Activated CD4-positive, alpha-beta T cell treated with anti-CD3 and anti-CD28 coated beads for 1 hour (primary cell): ENCODE results near the gene DDX42.
"Not testable (repeated sequence)": the region's sequence is repeated elsewhere in the genome, so short reads cannot be mapped to it uniquely, and the experiment has no call there.

Source experiments
- DNase-seq: peaks from one replicate; pipeline ENCODE4 v3.0.0-alpha.2; 2020

DDX42 gene

GRCh38 chr17:63841350-63842172 lies 67.6 kb downstream of the DDX42 start:
- no peak for DNase-seq

- no peak for DNase-seq
Observed at GRCh38 chr17:63842173-63842539, 68.2 kb downstream of the DDX42 start.

- peak; percentile 98 for DNase-seq
Observed at GRCh38 chr17:63842540-63843386, 68.8 kb downstream of the DDX42 start, which contains the start of gene SMARCD2. Gene SMARCD2, minus strand, starts transcription at chr17:63842685. Its CDS starts 11 bp downstream, at chr17:63842674.

- DNase-seq: not testable (repeated sequence)
Observed at GRCh38 chr17:63843387-63843888, 69.5 kb downstream of the DDX42 start.

- no peak for DNase-seq
Observed at GRCh38 chr17:63843910-63844677, 70.1 kb downstream of the DDX42 start.

GRCh38 chr17:63845509-63845908 lies 71.5 kb downstream of the DDX42 start:
- no peak for DNase-seq

GRCh38 chr17:63847525-63848249 lies 73.7 kb downstream of the DDX42 start:
- no peak for DNase-seq

GRCh38 chr17:63848834-63849689 lies 75.1 kb downstream of the DDX42 start:
- peak; percentile 90 for DNase-seq

- no peak for DNase-seq
Observed at GRCh38 chr17:63850401-63850800, 76.4 kb downstream of the DDX42 start.

- no peak for DNase-seq
Observed at GRCh38 chr17:63853260-63853659, 79.3 kb downstream of the DDX42 start.

GRCh38 chr17:63854709-63855108 lies 80.7 kb downstream of the DDX42 start:
- DNase-seq: no peak

- DNase-seq: no peak
Observed at GRCh38 chr17:63855185-63855584, 81.2 kb downstream of the DDX42 start.

GRCh38 chr17:63856425-63856824 lies 82.5 kb downstream of the DDX42 start:
- DNase-seq: not testable (repeated sequence)

GRCh38 chr17:63859257-63859656 lies 85.3 kb downstream of the DDX42 start:
- DNase-seq: no peak

- DNase-seq: not testable (repeated sequence)
Observed at GRCh38 chr17:63866625-63867024, 92.7 kb downstream of the DDX42 start.
